GM20431 (cell line): ENCODE results near the gene ZNHIT1.

ENCODE experiments used
- in situ Hi-C: fragments of 300-500 bp; cut with MseI, MboI; formaldehyde crosslinking; loops from one replicate; pipeline ENCODE4 v1.15.0; 2020; ENCODE audit warnings: low sequenced_read_pairs; ENCODE audit not compliant: unreplicated experiment

Gene ZNHIT1

DNA sequence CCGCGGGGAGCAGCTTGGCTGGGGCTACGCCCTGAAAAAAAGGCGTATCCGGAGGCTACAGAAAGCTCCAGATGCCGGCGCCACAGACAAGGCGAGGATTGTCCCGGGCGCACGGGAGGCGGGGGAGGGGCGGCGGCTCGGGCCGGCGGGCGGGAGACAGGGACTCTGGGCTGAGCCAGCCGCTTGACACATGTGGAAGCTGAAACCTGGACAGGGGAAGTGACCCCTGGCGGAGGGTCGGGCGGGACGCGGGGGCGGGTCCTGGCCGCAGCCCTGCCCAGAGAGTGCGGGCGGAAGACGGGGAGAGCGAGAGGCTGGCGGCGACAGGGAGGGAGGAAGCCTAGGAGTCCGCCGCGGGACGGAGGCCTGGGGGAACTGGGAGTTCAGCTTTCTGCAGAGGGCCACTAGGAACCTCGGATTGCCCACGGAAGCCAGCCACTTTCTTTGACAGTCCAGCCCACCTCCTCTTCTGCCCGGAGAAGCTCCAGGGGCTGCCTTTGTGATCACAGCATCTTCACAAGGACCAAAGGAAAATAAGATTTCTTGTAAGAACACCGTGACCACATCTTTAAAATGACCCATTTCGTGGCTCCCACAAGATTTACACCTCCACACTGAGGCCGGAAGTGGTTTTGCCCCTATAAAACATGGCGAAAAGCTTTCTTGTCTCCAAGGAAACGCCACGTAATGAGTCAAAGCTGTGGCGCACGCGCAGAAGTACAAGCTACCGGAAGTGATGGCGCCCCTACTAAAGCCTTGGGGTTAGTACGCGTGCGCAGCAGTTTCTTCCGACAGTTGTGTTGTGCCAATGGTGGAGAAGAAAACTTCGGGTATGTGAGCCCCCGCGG is at the start of gene ZNHIT1, which contains the start of gene PLOD3:
Gene ZNHIT1, plus strand, starts transcription at position 778 of the 848 bp plus-strand sequence. Its CDS starts 31 bp downstream, at position 809.
Gene PLOD3, minus strand, starts transcription at position 194 of the 848 bp plus-strand sequence. CDS start 307 bp downstream, outside the sequence.
- in situ Hi-C loops: no loop called here

- in situ Hi-C loops: no loop called here
These were observed 49.4 kb upstream of the ZNHIT1 start for GRCh38 chr7:101168412-101169049.

- in situ Hi-C loops: no loop called here
These were observed 48.7 kb upstream of the ZNHIT1 start for GRCh38 chr7:101169110-101169837.

DNA sequence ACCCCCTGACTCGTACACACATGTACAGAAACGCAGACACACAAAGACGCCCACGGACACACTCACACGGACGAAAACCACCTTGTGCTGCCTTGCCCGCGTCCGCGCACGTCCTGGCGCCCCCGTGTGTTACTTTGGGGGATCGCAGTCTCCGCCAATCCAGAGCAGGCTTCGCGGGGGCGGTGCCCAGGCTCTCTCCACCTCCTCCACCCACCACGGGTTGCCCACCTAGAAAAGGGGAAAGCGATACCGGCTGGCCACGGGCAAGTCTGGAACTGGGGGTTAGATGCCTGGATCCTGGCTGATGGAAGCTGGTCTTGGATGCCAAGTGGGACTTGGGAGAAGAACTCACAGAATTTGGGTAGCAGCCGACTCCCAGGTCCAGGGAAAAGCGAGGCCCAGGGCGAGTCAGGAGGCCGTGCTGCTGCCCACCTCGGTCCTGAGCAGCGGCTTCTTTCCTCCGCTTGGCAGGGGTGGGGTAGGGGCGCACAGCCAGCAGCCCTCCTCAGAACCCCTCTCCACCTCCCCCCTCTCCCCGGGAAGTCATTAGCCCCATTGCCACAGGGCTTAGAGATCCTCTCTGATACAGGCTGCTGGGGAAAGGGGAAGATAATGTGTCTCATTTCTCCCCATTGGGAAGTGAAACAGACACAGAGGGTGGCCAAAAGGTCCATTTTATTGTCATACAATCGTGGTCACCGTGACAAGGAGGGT is 48.0 kb upstream of the ZNHIT1 start:
- in situ Hi-C loops: no loop called here

DNA sequence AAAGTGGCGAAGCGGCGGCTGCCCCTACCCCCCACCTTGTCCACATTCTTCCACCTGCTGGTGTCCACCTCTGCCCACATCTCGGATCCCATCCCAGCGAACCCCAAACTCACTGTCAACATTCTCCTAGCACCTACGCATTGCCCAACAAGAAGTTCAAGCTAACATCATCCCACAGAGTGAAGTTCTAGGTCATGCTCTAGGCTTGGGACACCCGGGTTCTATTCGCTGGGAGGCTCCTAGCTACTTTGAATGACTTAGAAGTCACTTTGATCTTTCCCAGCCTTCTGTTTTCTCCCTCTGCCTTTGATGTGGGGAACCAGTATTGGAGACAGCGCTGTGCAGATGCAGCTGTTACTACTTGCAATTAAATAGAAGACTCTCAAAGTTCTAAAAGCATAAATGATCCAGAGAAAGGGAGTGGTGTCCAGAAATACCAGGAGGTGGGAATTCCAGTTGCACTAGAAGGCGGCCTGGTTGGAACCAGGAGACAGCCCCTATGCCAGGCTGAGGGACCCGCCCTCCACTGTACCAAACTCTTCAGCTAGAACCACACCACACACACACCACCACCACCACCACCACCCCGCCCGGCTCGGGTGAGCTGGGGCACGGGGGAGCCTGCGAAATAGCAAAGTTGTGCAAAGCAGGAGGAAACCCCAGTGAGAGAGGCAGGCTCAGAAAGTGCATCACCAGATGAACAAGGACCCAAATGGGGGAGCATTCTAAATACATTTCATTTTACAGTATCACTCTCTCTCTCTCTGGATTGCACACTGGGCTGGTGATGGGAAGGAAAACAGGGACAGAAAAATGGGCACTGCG is 47.1 kb upstream of the ZNHIT1 start:
- in situ Hi-C loops: no loop called here

- in situ Hi-C loops: no loop called here
These were observed 46.5 kb upstream of the ZNHIT1 start for GRCh38 chr7:101171442-101171837.

- in situ Hi-C loops: no loop called here
These were observed 45.7 kb upstream of the ZNHIT1 start for GRCh38 chr7:101172005-101172853.

DNA sequence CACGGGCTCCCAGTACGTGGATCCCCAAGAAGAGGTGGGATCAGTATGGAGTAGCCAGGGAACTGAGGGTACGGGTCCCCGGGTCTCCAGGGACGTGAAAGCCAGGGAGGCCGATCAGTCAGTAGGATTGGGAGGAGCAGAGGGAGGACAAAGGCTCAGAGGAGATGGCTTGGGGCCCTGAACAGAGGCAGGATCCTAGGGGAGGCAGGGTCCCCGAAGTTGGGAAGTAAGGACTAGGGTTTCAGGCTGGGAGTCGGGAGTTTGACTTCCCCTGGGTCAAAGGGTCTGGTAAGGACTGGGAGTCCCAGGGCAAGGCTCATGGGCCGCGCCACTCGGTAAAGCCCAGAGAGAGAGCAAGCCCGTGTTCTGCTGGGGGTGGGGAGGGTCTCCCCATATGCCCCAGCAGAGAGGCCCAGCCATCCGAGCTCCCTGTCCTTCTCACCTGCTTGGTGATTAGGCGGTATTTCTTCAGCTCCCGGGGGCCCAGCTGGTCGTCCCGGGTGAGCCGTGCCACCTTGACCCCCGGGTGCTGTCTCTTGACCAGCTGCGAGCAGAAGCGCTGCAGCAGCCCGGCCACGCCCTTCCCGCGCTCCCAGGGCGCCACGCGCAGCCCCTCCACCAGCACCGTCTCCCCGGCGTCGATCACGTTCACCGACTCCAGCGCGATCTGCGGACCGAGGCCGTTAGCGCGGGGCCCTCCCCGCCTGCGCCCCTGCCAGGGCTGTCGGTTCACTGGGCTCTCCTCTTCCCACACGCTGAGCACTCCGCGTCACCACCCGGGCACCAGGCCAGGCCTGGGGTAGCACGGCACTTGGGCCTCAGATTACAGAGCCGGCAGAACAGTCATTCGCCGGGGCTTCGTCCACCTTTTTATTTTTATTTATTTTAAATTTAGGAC is 44.9 kb upstream of the ZNHIT1 start:
- in situ Hi-C loops: no loop called here

GRCh38 chr7:101173752-101174244 is 44.2 kb upstream of the ZNHIT1 start:
- in situ Hi-C loops: no loop called here

- in situ Hi-C loops: no loop called here
These were observed 43.6 kb upstream of the ZNHIT1 start for GRCh38 chr7:101174322-101174854.

GRCh38 chr7:101175664-101176063 is 42.3 kb upstream of the ZNHIT1 start:
- in situ Hi-C loops: no loop called here

- in situ Hi-C loops: no loop called here
These were observed 40.3 kb upstream of the ZNHIT1 start for GRCh38 chr7:101177644-101178043.

DNA sequence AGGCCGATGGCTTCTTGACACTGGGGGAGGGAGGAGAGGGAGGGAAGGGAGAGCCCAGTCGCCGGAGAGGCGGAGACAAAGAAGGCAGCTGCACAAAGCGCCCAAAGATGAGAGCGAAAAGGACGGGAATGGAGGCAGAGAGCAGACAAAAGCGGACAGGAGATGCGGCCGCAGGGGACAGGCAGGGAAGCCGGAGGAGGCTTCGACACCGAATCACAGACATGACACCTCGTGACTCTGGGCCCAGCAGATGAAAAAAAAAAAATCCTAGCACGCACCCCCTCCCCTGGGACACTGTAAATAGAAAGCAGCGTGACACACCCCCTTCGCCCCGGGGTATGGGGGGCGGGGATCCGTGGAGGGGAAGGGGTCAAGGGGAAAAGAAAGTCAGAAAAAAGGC is 38.8 kb upstream of the ZNHIT1 start:
- in situ Hi-C loops: no loop called here

GRCh38 chr7:101179713-101180112 is 38.3 kb upstream of the ZNHIT1 start:
- in situ Hi-C loops: no loop called here

DNA sequence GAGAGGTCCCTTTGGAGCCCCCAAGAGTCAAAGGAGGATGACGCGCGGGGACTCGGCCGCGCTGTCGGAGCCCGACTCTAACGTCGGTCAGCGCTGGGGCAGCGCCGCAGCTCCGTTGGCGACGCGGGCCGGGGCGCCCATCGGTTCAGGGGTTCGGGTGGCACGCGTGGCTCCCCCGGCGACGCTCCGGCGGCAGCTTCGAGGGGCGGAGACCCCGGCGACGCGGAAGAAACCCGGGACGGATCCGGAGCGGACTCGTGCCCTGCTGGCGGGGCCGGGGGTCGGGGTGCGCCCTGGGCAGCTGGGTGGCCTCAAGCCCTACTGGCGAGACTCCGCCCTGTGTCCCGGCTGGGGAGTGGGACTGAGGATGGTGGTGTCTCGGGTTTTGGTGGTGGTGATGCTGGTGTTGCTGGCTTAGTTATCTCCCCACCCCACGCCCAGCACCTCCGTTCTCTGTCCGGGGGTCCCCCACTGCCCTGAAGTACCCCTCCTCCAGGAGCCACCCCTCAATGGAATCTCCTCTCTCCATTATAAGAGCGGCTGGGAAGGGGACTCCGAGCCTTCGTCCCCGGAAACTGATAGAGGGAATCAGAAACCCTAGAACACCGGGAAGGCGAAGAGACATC is 37.7 kb upstream of the ZNHIT1 start, which contains the start of gene NAT16:
Gene NAT16, minus strand, starts transcription at position 164 of the 626 bp plus-strand sequence. CDS start 5,486 bp downstream, outside the sequence.
- in situ Hi-C loops: no loop called here

DNA sequence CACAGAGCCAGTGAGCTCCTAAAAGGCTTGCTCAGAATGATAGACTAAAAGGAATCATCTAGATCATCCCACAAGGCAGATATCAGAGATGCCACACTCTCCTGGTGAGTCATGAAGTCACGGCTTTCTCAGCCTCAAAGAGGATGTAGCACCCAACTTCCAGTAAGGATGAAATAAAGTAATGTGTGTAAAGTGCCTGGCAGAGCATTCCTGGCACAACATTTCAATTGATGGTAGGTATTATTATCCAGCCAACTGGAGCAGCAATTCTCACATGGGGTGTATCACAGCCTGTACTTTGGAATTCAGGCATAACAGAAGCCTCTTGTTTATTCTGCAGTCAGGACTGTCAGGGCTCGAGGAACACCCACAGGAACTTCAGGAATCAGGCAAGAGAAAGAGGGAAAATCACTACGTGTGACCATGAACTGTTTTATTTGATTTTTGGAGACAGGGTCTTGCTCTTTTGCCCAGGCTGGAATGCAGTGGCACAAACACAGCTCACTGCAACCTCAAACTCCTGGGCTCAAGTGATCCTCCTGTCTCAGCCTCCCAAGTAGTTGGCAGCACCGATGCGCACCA is 32.6 kb upstream of the ZNHIT1 start:
- in situ Hi-C loops: no loop called here
